HG03045 (cell line): ENCODE measurements around the gene RUBCNL.

Source experiments
- ATAC-seq: cut with Tn5 transposase; IDR thresholded peaks from one replicate; pipeline ENCODE4 v1.9.1; 2021; ENCODE audit warnings: mild to moderate bottlenecking, moderate library complexity; ENCODE audit not compliant: unreplicated experiment

RUBCNL gene

GRCh38 chr13:46341112-46341711 lies 45.8 kb downstream of the RUBCNL start:
- peak; percentile 61 for ATAC-seq

GRCh38 chr13:46340631-46341111 lies 46.4 kb downstream of the RUBCNL start:
- no peak for ATAC-seq

GRCh38 chr13:46340011-46340410 lies 47.0 kb downstream of the RUBCNL start:
- no peak for ATAC-seq

- peak; percentile 46 for ATAC-seq
These were observed 47.9 kb downstream of the RUBCNL start for GRCh38 chr13:46339035-46339666.

GRCh38 chr13:46337700-46338099 lies 49.4 kb downstream of the RUBCNL start:
- ATAC-seq = no peak

- no peak for ATAC-seq
These were observed 52.8 kb downstream of the RUBCNL start for GRCh38 chr13:46334035-46334822.

- no peak for ATAC-seq
These were observed 54.3 kb downstream of the RUBCNL start for GRCh38 chr13:46332772-46333171.

GRCh38 chr13:46329624-46330023 lies 57.4 kb downstream of the RUBCNL start:
- no peak for ATAC-seq

- ATAC-seq = no peak
These were observed 59.8 kb downstream of the RUBCNL start for GRCh38 chr13:46327246-46327645.

- no peak for ATAC-seq
These were observed 62.1 kb downstream of the RUBCNL start for GRCh38 chr13:46324976-46325375.

GRCh38 chr13:46321494-46322225 lies 65.4 kb downstream of the RUBCNL start:
- no peak for ATAC-seq

- ATAC-seq = no peak
These were observed 66.2 kb downstream of the RUBCNL start for GRCh38 chr13:46320821-46321220.

GRCh38 chr13:46320406-46320805 lies 66.6 kb downstream of the RUBCNL start:
- no peak for ATAC-seq

- ATAC-seq = no peak
These were observed 68.1 kb downstream of the RUBCNL start for GRCh38 chr13:46318986-46319385.

GRCh38 chr13:46317120-46317519 lies 69.9 kb downstream of the RUBCNL start:
- no peak for ATAC-seq

- ATAC-seq = no peak
These were observed 71.5 kb downstream of the RUBCNL start for GRCh38 chr13:46315491-46316075.

- ATAC-seq = no peak
These were observed 72.0 kb downstream of the RUBCNL start for GRCh38 chr13:46315036-46315435.

- no peak for ATAC-seq
These were observed 72.5 kb downstream of the RUBCNL start for GRCh38 chr13:46314587-46314986.

- no peak for ATAC-seq
These were observed 73.4 kb downstream of the RUBCNL start for GRCh38 chr13:46313432-46314257.

GRCh38 chr13:46313024-46313423 lies 74.0 kb downstream of the RUBCNL start:
- ATAC-seq = no peak
